AG04450 (cell line): ENCODE results near the gene PRKG1. TPM values are rescaled to one million over a fixed set of nuclear protein-coding genes. Genes with fewer than 3 reads are reported as not detected.

Experiments
- CTCF ChIA-PET: fragments of 300-600, 350-600 bp; formaldehyde crosslinking; extraction: SDS; loops from one replicate; lab custom pipeline; 2022; ENCODE audit warnings: antibody characterized with exemption, inconsistent platforms; lab: Charles Lee
- POLR2A ChIA-PET: fragments of 350-600 bp; formaldehyde crosslinking; extraction: SDS; loops from one replicate; lab custom pipeline; 2021; ENCODE audit warnings: antibody characterized with exemption, inconsistent platforms; lab: Yijun Ruan, JAX
- DNase-seq: peaks from one replicate; pipeline ENCODE4 v3.0.0-alpha.2; 2011; ENCODE audit warnings: low read depth, low spot score
- H3K27ac ChIP-seq: one replicate; pipeline ENCODE4 v1.5.1; 2012; ENCODE audit warnings: low read depth, low read length, control low read depth
- H3K27me3 ChIP-seq: one replicate; pipeline ENCODE4 v1.6.0; 2012; ENCODE audit warnings: low read length; ENCODE audit not compliant: control insufficient read depth, insufficient read depth
- H3K4me3 ChIP-seq: 2 replicates; pipeline ENCODE4 v1.5.1; 2011; ENCODE audit warnings: mild to moderate bottlenecking, low read depth, low read length, control low read depth
- H3K9me3 ChIP-seq: 2 replicates; pipeline ENCODE4 v1.5.1; 2012; ENCODE audit warnings: low read length; ENCODE audit not compliant: control insufficient read depth, insufficient read depth
- CTCF ChIP-seq: IDR thresholded peaks from 2 replicates; pipeline ENCODE4 v1.5.1; 2011; ENCODE audit warnings: low read depth, low read length, control low read depth, inconsistent platforms
- polyA plus RNA-seq: library from polyadenylated mRNA; depleted of rRNA; stranded (reverse); fragments of >200 nt; gene quantifications from 2 replicates; pipeline ENCODE4 v1.2.3, GENCODE V29; 2011

The PRKG1 gene
- polyA plus RNA-seq, 1 experiment: 19.0 TPM

DNA sequence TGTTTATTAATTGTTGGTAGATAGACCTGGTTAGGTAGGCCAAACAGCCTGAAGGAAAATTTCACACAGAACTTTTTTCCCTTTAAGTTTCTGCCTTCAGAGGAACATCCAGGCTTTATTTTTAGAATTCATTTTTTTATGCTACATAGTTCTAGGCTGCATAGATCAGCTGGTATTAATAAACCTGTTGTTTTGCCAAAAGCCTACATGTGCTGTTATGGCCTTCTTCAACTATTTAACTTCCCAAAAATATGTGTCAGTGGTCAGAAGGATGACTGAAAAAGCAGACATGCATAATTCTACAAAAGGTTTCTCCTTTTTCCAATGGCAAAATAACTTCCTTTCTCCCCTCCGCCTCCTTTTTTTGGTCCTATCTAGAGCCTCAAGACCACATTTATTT, 936.8 kb downstream of the PRKG1 start:
- H3K27me3 ChIP-seq: no peaks in the 10 kb centered on the region
- POLR2A ChIA-PET: no interaction called here
- H3K4me3 ChIP-seq: no peak overlapping the region
- DNase-seq: no peak
- no peak for TF ChIP-seq CTCF
- peaks cover 4% of the 10 kb centered on the region; the same call in 1 of the 2 replicates for H3K9me3 ChIP-seq
- CTCF ChIA-PET: no interaction called here
- no peak overlapping the region for H3K27ac ChIP-seq

DNA sequence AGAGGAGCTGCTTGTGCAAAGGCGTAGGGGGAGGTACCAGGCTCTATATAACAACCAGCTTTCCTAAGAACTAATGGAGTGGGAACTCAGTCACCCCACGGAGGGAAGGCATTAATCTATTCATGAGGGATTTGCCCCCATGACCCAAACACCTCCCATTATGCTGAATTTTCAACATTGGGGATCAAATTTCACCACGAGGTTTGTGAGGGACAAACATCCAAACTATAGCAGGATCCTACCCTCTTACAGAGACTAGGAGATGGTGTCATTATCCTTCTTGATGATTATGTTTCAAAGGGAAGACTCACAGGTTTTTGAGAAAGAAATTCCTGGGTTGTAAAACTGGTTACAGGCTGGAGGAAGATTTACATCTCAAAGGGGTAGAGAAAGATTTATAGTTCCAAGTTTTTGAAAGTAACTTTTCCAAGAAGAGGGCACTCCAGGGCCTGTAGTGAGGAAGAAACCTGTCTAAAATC, 944.8 kb downstream of the PRKG1 start:
- no peaks in the 10 kb centered on the region for H3K27me3 ChIP-seq
- CTCF ChIA-PET: interaction anchor here (1.6 kb wide), 1 partner anchor 15 kb away, joined by 8 read pairs; no protein-coding TSS in a partner anchor
- H3K27ac ChIP-seq: no peak overlapping the region

DNA sequence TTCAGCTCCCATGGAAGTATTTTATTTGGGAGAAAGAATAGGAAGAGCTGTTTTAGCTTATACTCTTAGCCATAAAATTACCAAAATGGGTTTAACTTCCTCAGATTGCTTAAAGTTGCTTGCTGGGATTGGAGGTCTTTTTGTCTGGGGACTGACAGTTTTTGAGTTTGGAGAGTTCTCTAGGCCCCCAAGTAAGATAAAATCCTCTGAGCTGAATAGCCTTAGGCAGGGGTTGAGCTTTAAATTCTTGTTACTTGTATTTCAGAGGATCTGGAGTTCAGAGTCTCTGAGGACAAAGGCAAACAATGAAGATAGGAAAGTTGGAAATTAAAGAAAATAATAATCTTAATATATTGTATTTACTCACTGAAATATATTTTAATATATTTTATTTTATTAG, 945.4 kb downstream of the PRKG1 start:
- DNase-seq: no peak
- peaks cover 4% of the 10 kb centered on the region; the same call in 1 of the 2 replicates for H3K9me3 ChIP-seq
- TF ChIP-seq CTCF: no peak
- ChIA-PET CTCF (no interaction called here), POLR2A (interaction anchor here (0.6 kb wide), 1 partner anchor 581 kb away, joined by 3 read pairs; no protein-coding TSS in a partner anchor)
- no peak overlapping the region for H3K27ac ChIP-seq
- H3K4me3 ChIP-seq: no peak overlapping the region
- H3K27me3 ChIP-seq: no peaks in the 10 kb centered on the region

More for the DNA sequence above, 944.8 kb downstream of the PRKG1 start:
- Histone ChIP-seq H3K4me3 (no peak overlapping the region), H3K9me3 (peaks cover 4% of the 10 kb centered on the region; the same call in 1 of the 2 replicates)
- TF ChIP-seq CTCF: no peak
- no peak for DNase-seq
- POLR2A ChIA-PET: interaction anchor here (0.6 kb wide), 1 partner anchor 581 kb away, joined by 3 read pairs; no protein-coding TSS in a partner anchor

- H3K9me3 ChIP-seq: no peaks in the 10 kb centered on the region; the same call in 1 of the 2 replicates
- no peak for TF ChIP-seq CTCF
- no peak for DNase-seq
- no peaks in the 10 kb centered on the region for H3K27me3 ChIP-seq
- POLR2A ChIA-PET: no interaction called here
- CTCF ChIA-PET: no interaction called here
- H3K4me3 ChIP-seq: no peak overlapping the region
- H3K27ac ChIP-seq: no peak overlapping the region
These were observed 945.9 kb downstream of the PRKG1 start for GRCh38 chr10:52020173-52020572.

DNA sequence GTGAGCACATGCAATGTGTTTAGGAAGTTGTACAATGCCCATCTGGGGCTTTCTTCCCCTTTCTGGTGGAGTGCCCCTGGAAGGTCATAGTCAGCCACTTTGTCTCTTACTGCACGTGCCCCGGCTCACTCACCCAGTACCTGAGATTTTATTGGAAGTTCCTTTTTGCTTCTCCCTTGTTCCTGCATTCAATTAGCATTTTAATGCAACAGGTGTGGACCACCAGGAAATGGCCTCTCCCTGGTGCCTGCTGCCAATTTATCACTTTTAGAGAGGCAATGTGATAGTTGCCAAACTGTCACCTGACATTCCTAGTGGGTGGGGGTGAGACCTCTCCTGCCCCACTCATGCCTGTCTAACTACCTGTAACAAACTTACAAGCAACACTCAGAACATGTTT, 946.4 kb downstream of the PRKG1 start:
- no peaks in the 10 kb centered on the region for H3K9me3 ChIP-seq
- H3K27me3 ChIP-seq: no peaks in the 10 kb centered on the region
- H3K27ac ChIP-seq: no peak overlapping the region
- no peak for DNase-seq
- ChIA-PET POLR2A (no interaction called here), CTCF (no interaction called here)
- TF ChIP-seq CTCF: no peak
- H3K4me3 ChIP-seq: no peak overlapping the region
